ENCODE measurements around the gene CDKAL1.

DNA sequence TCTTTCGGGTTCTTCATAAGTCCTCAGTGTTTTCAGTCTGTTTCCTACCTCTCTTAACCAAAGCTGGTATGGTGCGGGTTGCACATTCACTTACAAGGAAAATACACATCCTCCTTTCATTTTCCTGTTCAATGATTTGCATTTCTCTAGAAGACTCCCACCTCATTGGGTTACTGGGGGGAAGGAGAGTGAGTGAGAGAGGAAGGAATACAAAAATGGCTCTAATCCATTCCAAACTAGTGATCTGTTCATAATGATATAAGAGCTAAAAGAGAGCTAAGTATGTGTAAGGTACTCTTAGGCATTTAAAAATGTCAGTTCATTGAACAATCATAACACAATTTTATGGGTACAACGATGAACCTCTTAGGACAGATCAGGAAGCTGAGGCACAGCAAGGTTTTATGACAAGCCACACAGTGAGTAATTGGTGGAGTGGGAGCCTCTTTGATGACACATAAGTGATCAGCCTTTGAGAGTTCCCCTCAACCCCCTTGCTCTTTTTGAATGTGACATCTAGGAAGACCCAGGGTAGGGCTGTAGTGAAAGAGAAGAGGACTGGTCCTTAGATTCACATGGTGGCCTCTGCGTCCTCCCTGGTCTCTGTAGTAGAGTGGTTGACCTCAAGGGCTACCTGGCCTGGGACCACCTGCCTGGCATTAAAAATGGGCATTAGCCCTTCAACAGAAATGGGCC, 730.9 kb downstream of the CDKAL1 start:
- TF ChIP-seq POLR2AphosphoS5 (IDR thresholded peaks at IDR 0.05; ENCODE audit: low read depth, low read length) = no peak
- TF ChIP-seq TAF1 (IDR thresholded peaks at IDR 0.05; ENCODE audit: borderline replicate concordance, insufficient read depth, low read length) = no peak
- no peak for TF ChIP-seq SIN3A (IDR thresholded peaks at IDR 0.05; ENCODE audit: borderline replicate concordance, insufficient read depth, low read length)
- TF ChIP-seq, protein P1, sequence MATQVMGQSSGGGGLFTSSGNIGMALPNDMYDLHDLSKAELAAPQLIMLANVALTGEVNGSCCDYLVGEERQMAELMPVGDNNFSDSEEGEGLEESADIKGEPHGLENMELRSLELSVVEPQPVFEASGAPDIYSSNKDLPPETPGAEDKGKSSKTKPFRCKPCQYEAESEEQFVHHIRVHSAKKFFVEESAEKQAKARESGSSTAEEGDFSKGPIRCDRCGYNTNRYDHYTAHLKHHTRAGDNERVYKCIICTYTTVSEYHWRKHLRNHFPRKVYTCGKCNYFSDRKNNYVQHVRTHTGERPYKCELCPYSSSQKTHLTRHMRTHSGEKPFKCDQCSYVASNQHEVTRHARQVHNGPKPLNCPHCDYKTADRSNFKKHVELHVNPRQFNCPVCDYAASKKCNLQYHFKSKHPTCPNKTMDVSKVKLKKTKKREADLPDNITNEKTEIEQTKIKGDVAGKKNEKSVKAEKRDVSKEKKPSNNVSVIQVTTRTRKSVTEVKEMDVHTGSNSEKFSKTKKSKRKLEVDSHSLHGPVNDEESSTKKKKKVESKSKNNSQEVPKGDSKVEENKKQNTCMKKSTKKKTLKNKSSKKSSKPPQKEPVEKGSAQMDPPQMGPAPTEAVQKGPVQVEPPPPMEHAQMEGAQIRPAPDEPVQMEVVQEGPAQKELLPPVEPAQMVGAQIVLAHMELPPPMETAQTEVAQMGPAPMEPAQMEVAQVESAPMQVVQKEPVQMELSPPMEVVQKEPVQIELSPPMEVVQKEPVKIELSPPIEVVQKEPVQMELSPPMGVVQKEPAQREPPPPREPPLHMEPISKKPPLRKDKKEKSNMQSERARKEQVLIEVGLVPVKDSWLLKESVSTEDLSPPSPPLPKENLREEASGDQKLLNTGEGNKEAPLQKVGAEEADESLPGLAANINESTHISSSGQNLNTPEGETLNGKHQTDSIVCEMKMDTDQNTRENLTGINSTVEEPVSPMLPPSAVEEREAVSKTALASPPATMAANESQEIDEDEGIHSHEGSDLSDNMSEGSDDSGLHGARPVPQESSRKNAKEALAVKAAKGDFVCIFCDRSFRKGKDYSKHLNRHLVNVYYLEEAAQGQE (IDR thresholded peaks at IDR 0.05; ENCODE audit: insufficient read depth in 1 of 2, low read depth in 2 of 2, low read length in 2 of 2) = no peak
- no peak for TF ChIP-seq FOXP2 (optimal IDR thresholded peaks at IDR 0.05; ENCODE audit: borderline replicate concordance, extremely low read depth, extremely low read length, insufficient read depth)
